Epithelial cell of esophagus (primary cell): ENCODE data around the gene CCL23.

Source experiments
- DNase-seq: peaks from one replicate; pipeline ENCODE4 v3.0.0; 2010; ENCODE audit warnings: low read depth
- H3K4me3 ChIP-seq: 2 replicates; pipeline ENCODE4 v1.5.1; 2011; ENCODE audit warnings: mild to moderate bottlenecking, low read length, control low read depth
- CTCF ChIP-seq: IDR thresholded peaks from 2 replicates; pipeline ENCODE4 v1.5.1; 2011; ENCODE audit warnings: low read depth, mild to moderate bottlenecking, low read length, control low read depth, inconsistent platforms; ENCODE audit not compliant: insufficient read depth; ENCODE audit errors: missing control alignments

Gene CCL23

GRCh38 chr17:36055921-36056520 is 38.2 kb upstream of the CCL23 start:
- no peak for DNase-seq
- H3K4me3 ChIP-seq = no peak overlapping the region
- TF ChIP-seq CTCF = no peak

- no peak for TF ChIP-seq CTCF
- no peak for DNase-seq
These were observed 37.4 kb upstream of the CCL23 start for GRCh38 chr17:36055171-36055570.

GRCh38 chr17:36049643-36050042 is 31.9 kb upstream of the CCL23 start:
- H3K4me3 ChIP-seq = no peak overlapping the region
- TF ChIP-seq CTCF = no peak
- no peak for DNase-seq

More at GRCh38 chr17:36055171-36055570, 37.4 kb upstream of the CCL23 start:
- no peak overlapping the region for H3K4me3 ChIP-seq

GRCh38 chr17:36048066-36048465 is 30.3 kb upstream of the CCL23 start:
- DNase-seq = no peak
- no peak overlapping the region for H3K4me3 ChIP-seq
- no peak for TF ChIP-seq CTCF

- no peak for TF ChIP-seq CTCF
- H3K4me3 ChIP-seq = no peak overlapping the region
- DNase-seq = no peak
These were observed 18.5 kb upstream of the CCL23 start for GRCh38 chr17:36036235-36036634.

- H3K4me3 ChIP-seq = no peak overlapping the region
- DNase-seq = no peak
- no peak for TF ChIP-seq CTCF
These were observed 16.4 kb upstream of the CCL23 start for GRCh38 chr17:36034127-36034526.

- no peak overlapping the region for H3K4me3 ChIP-seq
- DNase-seq = no peak
- no peak for TF ChIP-seq CTCF
These were observed 13.2 kb upstream of the CCL23 start for GRCh38 chr17:36030956-36031355.
